KG1 (cell line): Measurements from ENCODE around the gene IGF1R.
"Not testable (repeated sequence)": the region's sequence is repeated elsewhere in the genome, so short reads cannot be mapped to it uniquely, and the experiment has no call there.

ENCODE experiments used
- DNase-seq: peaks from one replicate; lab custom pipeline; 2025; lab: John Stamatoyannopoulos, UW

The IGF1R gene

DNA sequence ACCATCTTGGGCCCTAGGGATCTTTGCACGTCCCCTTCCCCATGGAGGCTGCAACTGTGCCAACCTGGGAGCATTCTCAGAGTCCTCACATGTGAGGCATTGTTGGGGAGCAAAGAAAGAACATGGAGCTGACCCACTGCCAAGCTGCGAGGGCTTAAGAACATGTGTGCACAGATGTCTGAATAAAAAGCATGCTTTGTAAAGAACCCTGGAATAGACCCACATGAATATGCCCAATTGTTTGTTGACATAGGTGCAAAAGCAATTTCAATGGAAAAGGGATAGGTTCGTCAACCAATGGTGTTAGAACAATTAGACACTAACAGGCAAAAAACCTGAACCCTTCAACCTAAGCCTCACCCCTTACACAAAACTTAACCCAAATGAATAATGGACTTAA lies 349.9 kb downstream of the IGF1R start:
- no peak for DNase-seq

DNA sequence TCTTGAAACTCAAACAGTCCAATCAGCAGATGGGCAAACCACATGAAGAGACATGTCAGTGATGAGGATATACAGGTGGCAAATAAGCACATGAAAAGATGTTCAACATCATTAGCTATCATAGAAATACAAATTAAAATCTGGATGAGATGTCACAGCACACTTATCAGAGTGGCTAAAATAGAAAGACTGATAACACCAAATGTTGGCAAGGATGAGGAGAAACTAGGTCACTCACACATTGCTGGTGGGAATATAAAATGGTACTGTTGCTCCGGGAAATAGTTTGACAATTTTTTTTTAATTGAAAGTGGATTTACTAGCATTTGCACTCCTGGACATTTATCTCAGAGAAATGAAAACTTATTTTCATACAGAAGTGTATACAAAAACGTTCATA lies 350.9 kb downstream of the IGF1R start:
- no peak for DNase-seq

DNA sequence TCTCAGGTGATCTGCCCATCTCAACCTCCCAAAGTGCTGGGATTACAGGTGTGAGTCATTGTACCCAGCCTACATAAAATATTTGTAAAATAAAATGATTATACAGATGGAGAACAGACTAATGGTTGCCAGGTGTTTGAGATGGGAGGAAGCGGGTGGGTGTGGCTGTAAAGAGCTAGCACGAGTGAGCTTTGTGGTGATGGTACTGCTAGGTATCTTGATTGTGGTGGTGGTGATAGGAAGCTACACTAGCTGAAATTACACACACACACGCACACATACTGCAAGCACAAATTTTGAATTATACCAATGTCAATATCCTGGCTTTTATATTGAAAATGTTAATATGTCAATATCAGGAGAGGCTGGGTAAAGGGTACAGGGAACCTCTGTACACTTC lies 353.9 kb downstream of the IGF1R start:
- DNase-seq, result no peak

DNA sequence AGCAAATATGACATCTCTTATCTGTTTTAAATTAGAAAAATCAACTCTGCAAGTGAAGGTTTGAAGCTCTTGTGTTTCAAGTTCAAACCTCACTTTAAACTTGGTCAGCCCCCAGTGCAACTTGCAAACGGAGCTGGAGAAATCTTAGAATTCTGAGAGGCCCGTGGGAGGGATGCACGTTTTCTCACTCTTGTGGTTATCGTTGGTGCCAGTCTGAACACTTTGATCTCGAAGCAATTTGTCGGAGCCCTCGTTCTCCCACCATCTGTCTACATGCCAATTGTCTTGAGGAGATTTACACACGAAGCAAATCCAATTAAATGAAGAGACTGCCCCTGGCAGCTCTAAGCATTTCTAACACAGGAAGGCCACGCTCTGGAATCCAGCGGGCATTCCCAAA lies 355.0 kb downstream of the IGF1R start:
- not testable (repeated sequence) for DNase-seq

DNA sequence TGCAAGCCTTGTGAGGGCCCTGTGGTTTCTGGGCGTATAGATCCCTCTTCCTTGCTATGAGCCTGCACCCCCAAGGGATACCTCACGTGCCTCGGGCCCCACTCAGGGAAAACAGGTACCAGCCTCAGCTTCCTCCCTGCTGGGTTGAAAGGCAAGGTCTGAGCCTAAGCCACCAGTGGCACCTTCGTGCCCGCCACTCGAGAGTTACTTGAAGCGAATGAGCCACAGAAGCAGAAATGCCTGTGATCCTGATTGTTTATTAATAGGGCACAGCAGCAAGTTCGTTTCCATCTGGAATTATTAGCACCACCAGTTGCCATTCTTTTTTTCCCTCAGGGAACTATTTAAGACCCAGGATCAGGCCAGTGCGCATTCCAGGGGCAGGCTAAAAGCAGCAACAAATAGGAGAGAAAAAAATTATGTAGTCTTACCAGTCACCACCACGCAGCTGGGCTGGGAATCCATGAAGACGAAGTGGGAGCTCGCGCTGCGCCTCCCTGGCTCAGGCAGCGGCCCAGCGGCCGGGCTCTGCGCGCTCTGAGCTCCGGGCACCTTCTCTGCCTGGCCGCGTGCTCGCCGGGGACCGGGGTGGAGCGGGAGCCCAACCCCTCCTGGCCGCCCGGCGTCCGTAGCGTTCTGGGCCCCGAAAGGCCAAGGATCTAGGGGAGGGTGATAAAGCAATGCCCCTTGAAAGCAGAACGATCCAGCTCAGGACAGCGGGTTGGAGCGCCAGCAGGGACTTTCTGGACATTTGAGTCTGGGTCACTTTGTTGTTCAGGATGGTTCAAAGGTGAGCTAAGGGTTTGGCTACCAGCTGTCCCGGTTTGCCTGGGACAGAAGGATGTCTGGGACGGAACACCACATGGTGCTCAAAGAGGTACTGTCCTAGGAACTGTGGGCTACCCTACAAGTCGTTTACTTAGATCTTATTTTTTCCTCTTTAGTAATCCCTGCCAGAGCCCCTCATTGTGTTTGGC lies 356.9 kb downstream of the IGF1R start:
- not testable (repeated sequence) for DNase-seq

DNA sequence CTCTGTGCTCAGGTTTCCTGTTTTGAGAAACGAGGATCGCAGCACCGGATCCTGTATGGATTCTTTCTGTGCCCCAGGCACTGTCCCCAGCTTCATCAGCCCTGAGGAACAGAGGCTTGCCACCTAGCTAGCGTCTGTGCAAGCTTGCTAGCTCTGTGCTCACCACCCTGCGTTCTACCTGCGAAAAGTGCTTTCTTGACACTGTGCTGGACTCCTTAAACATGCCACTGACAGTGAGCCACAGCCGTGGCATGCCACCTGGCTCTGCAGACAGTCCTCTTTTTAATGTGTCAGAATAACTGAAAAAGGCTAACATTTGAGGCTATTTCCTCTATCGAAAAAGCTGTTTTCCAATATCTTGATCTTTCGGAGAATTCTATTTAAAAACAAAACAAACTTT lies 357.8 kb downstream of the IGF1R start:
- no peak for DNase-seq

DNA sequence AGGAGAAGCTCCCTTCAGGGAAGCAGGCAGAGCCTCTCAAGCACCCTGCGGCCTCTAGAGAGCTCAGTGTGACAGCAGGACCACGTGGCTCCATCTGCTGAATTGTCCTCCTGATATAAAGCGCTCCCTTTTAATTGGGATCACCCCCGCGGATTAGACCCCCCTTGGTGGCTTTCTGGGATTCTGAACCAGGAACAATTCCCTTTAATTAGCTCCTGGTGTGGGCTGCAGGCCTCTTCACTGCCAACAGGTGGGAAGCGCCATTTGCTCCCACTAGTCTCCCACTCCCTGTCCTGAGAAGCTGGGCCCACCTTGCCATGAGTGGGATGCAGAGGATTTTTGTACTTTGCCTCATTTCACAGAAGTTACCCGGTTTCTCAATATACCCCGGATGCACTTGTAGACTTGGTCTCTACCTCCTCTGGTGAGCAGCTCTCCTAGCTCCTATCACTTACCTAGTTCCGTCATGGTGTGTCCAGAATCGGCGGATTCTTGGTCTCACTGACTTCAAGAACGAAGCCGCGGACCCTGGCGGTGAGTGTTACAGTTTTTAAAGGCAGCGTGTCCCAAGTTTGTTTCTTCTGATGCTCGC lies 358.7 kb downstream of the IGF1R start:
- DNase-seq, result no peak

DNA sequence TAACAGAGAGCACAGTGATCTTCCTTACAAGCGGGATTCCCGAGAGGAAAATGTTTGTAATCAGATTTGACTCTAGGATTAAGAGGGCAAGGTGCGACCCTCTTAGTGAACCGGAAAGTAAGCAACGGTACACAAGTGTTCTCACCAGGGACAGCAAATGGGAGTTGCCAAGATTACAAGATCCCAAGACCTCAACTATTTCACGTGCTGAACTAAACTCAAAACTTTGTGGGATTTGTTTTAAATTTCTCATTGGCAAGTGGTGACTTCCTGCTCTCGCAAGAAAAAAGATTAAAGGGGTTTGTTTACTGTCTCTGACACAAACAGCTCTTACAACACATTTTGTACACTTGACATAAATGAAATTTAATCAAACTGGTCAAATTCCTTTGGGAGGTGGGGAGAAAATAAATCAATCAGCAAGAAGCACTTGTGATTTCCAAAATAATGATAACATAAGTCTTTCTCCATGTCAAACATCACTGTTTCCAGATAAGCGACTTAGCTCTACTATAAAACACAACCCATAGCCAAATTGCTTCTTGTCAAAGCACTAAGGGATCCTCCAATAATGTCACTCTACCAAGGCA lies 361.5 kb downstream of the IGF1R start:
- DNase-seq, result no peak

DNA sequence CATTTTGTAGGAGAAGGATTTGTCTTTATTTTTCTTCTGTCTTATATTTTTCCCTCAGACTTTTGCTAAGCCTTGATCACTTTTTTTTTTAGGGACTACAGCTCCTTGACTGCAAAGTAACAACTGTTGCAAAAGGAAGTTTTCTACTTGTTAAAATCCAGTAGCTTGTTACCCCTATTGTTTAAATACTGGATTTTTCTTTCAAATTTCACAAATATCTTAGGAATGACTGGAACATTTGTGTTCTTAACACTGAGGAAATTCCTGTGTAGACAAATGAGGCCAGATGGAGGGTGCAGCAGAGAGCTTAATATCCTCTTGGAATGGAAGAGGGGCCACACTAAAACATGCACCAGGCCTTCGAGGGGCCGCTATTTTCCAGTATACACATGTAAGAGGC lies 362.4 kb downstream of the IGF1R start:
- DNase-seq, result no peak
